ENCODE data around the gene EXOC4.
A peak's percentile ranks its signal among the peaks of the same experiment; 100 is the strongest.
"Not testable (repeated sequence)": the region's sequence is repeated elsewhere in the genome, so short reads cannot be mapped to it uniquely, and the experiment has no call there.

Gene EXOC4

DNA sequence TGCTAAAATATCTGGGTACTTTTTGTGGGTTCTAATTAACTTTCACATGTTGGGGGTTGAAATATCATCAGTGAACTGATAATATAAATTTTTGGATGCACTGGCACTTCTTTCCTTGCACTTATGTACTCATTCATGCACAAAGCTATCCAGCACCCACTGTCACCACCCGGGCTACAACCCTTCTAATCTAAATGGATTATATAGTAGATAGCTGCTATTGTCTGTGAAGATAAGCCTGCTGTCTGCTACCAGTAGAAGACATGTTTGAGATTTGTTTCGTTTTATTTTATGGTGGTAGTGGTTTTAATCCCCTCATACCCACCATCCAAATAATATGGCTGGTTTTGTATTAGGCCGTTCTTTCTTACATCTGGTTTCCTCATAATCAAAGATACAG is 520.7 kb downstream of the EXOC4 start:
- no peak overlapping the region for H3K27ac Mint-ChIP-seq
- peaks cover 35% of the 10 kb centered on the region for H3K4me1 Mint-ChIP-seq
- H3K27me3 Mint-ChIP-seq (ENCODE audit: low read depth): no peaks in the 10 kb centered on the region
- no peak overlapping the region for H3K4me3 Mint-ChIP-seq
- TF ChIP-seq, protein P1, sequence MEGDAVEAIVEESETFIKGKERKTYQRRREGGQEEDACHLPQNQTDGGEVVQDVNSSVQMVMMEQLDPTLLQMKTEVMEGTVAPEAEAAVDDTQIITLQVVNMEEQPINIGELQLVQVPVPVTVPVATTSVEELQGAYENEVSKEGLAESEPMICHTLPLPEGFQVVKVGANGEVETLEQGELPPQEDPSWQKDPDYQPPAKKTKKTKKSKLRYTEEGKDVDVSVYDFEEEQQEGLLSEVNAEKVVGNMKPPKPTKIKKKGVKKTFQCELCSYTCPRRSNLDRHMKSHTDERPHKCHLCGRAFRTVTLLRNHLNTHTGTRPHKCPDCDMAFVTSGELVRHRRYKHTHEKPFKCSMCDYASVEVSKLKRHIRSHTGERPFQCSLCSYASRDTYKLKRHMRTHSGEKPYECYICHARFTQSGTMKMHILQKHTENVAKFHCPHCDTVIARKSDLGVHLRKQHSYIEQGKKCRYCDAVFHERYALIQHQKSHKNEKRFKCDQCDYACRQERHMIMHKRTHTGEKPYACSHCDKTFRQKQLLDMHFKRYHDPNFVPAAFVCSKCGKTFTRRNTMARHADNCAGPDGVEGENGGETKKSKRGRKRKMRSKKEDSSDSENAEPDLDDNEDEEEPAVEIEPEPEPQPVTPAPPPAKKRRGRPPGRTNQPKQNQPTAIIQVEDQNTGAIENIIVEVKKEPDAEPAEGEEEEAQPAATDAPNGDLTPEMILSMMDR (IDR thresholded peaks at IDR 0.05; ENCODE audit: unreplicated experiment in 3 of 3): no peak
- peaks cover 11% of the 10 kb centered on the region for H3K36me3 Mint-ChIP-seq (ENCODE audit: low read depth)
- no peaks in the 10 kb centered on the region for H3K9me3 Mint-ChIP-seq

DNA sequence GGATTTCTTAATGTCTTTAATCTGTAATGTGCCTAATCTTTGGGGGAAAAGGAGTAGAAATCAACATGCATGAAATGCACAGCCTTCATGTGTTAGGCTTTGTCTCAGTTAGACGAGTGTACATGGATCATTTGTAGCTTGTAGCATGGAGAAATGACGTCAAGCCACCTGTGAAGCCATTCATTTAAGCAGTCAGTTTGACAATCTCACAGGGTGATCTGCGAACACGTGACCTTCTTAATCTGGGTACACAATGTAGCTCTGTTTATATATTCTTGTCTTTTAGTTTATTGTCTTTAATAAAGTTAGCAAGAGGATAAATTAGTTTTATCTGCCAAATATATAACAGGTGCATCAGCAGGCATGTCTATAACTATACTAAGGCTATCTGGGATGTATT is 522.3 kb downstream of the EXOC4 start:
- Mint-ChIP-seq H3K4me3 (no peak overlapping the region), H3K36me3 (ENCODE audit: low read depth) (peaks cover 18% of the 10 kb centered on the region), H3K27ac (peak overlapping the region in 2 of 3 experiments; percentile 58 to 74), H3K4me1 (peaks cover 39% of the 10 kb centered on the region), H3K27me3 (ENCODE audit: low read depth) (no peaks in the 10 kb centered on the region), H3K9me3 (no peaks in the 10 kb centered on the region)
- TF ChIP-seq, protein P1 (IDR thresholded peaks at IDR 0.05; ENCODE audit: unreplicated experiment in 3 of 3): no peak

DNA sequence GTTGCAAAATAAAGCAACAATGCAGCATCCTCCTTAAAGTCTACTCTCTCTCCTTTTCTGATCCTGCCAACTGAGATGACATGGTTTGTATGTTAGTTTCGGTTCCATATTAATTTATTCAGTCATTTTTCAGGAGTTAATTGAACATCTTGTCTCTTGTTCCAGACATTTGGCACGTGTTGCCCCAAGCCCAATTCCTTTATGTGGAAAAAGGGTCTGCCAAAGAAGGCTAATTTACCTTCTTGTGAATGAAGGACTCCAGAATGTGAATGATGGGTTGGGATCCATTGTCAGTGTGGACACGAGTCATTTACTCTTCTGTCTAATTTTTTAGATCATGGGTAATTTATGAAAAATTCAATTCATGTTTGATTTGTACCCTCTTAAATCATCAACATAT is 523.4 kb downstream of the EXOC4 start:
- Mint-ChIP-seq H3K36me3 (ENCODE audit: low read depth) (peaks cover 18% of the 10 kb centered on the region), H3K27ac (no peak overlapping the region), H3K4me3 (no peak overlapping the region), H3K27me3 (ENCODE audit: low read depth) (no peaks in the 10 kb centered on the region), H3K4me1 (peaks cover 35% of the 10 kb centered on the region), H3K9me3 (no peaks in the 10 kb centered on the region)
- TF ChIP-seq, protein P1 (IDR thresholded peaks at IDR 0.05; ENCODE audit: unreplicated experiment in 3 of 3): no peak

DNA sequence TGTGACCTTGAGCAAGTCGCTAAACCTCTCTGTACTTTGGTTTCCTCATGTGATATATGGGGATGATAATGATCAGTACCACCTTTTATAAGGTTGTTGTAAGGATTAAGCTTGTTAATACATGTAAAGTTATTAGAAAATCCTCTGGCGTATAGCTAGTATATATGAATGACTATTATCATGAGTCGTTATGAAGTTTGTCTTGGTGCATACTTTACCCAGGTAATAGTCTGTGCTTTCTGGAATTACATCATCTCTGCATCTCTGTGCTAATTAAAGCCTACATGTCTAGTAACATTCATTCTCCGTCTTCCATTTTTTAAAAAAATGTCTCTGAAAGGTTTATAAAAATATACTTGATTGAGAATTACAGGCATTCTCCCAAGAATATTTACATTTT is 524.8 kb downstream of the EXOC4 start:
- H3K4me1 Mint-ChIP-seq: peaks cover 35% of the 10 kb centered on the region
- H3K4me3 Mint-ChIP-seq: no peak overlapping the region
- H3K9me3 Mint-ChIP-seq: no peaks in the 10 kb centered on the region
- H3K36me3 Mint-ChIP-seq (ENCODE audit: low read depth): peaks cover 18% of the 10 kb centered on the region
- no peaks in the 10 kb centered on the region for H3K27me3 Mint-ChIP-seq (ENCODE audit: low read depth)
- H3K27ac Mint-ChIP-seq: no peak overlapping the region
- TF ChIP-seq, protein P1 (IDR thresholded peaks at IDR 0.05; ENCODE audit: unreplicated experiment in 3 of 3): no peak

DNA sequence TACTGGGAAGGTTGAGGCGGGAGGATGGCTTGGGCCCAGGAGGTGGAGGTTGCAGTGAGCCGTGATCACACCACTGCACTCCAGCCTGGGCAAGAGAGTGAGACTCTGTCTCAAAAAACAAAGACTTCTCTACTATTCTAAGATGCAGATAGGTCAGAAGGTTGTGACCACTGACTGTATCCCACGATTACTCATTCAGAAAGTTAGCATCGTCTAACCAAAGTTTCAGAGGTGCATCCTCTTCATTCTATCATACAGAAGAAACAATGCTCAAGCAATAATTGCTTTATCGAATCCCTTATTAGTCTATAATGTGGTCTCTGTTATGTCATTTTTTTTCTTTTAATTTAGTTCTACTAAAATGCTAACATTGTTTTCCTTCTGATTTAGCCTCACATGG is 525.6 kb downstream of the EXOC4 start:
- no peaks in the 10 kb centered on the region for H3K9me3 Mint-ChIP-seq
- TF ChIP-seq, protein P1 (IDR thresholded peaks at IDR 0.05; ENCODE audit: unreplicated experiment in 3 of 3): no peak
- H3K27ac Mint-ChIP-seq: no peak overlapping the region
- peaks cover 39% of the 10 kb centered on the region for H3K4me1 Mint-ChIP-seq
- peaks cover 18% of the 10 kb centered on the region for H3K36me3 Mint-ChIP-seq (ENCODE audit: low read depth)
- no peaks in the 10 kb centered on the region for H3K27me3 Mint-ChIP-seq (ENCODE audit: low read depth)
- no peak overlapping the region for H3K4me3 Mint-ChIP-seq

DNA sequence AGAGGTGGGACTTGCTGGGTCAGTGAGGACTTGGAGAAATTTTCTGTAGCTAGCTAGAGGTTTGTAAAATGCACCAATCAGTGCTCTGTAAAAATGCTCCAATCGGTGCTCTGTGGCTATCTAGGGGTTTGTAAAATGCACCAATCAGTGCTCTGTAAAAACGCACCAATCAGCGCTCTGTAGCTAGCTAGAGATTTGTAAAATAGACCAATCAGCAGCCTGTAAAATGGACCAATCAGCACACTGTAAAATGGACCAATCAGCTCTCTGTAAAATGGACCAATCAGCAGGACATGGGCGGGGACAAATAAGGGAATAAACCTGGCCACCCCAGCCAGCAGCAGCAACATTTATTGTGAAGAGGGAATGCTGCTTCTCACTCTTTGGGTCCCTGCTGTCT is 526.7 kb downstream of the EXOC4 start:
- not testable (repeated sequence) for H3K27ac Mint-ChIP-seq; H3K4me3 Mint-ChIP-seq; H3K9me3 Mint-ChIP-seq; H3K27me3 Mint-ChIP-seq (ENCODE audit: low read depth)
- Mint-ChIP-seq H3K36me3 (ENCODE audit: low read depth) (peaks cover 18% of the 10 kb centered on the region), H3K4me1 (peaks cover 43% of the 10 kb centered on the region)

Data from nephron (organoid).